Right cardiac atrium (tissue), 5 donors: Measurements from ENCODE around the gene MYO5B. TPM values are rescaled to one million over a fixed set of nuclear protein-coding genes. Genes with fewer than 3 reads are reported as not detected.

Experiments used
- ATAC-seq, 2 donors: fragments of 200-7000 bp; cut with Tn5 transposase; one replicate each; pipeline versions ENCODE4 v1.8.0 to v1.9.1; 2020; ENCODE audit warnings: moderate library complexity in 2 of 2, mild to moderate bottlenecking in 1 of 2
- DNase-seq, 3 donors: peaks; one replicate each; pipeline ENCODE4 v3.0.0-alpha.2; 2020
- H3K27ac ChIP-seq: one replicate; pipeline ENCODE4 v1.5.1; 2013; ENCODE audit warnings: mild to moderate bottlenecking, low read length, control low read depth, moderate library complexity
- H3K27me3 ChIP-seq: one replicate; pipeline ENCODE4 v1.6.1; 2013; ENCODE audit not compliant: control insufficient read depth, insufficient read depth
- H3K4me1 ChIP-seq: one replicate; pipeline ENCODE4 v1.6.1; 2013; ENCODE audit warnings: low read length; ENCODE audit not compliant: control insufficient read depth, insufficient read depth
- H3K4me3 ChIP-seq: one replicate; pipeline ENCODE4 v1.5.1; 2013; ENCODE audit warnings: low read length, control low read depth
- H3K9me3 ChIP-seq: one replicate; pipeline ENCODE4 v1.6.1; 2013; ENCODE audit warnings: low read length; ENCODE audit not compliant: control insufficient read depth
- WGBS: extraction: QIAGEN DNeasy Blood & Tissue Kit; methylation state at CpG from one replicate; pipeline ENCODE4 v1.1.7; 2013; 5-methylcytosine and 5-hydroxymethylcytosine counted together
- intact Hi-C, 4 donors: fragments of 100-400 bp; cut with DNase I; formaldehyde crosslinking; loops; one replicate each; pipeline versions ENCODE4 v1.11.0 to v1.14.0; 2022 to 2023
- polyA plus RNA-seq: library from polyadenylated mRNA; stranded (reverse); fragments of 200-250 nt; gene quantifications from one replicate; pipeline ENCODE4 v1.2.3, GENCODE V29; 2013
- total RNA-seq, 4 donors: library from RNA; stranded (reverse); fragmentation: NEBNext Ultra II Directional; extraction: Animal tissue kit (Norgen Biotek cat#: 25700); gene quantifications; one replicate each; pipeline ENCODE4 v1.2.1, GENCODE V29; 2021
- donor health status: healthy with polysubstance abuse.
- donor health status: DM: no; HTN: yes; CAD: no.
- donor health status: DM: no; HTN: no; CAD: no.
- donor health status: DM: no; HTN: yes; CAD: no; lungs with severe emphysema.
- donor health status: DM: yes; HTN: yes; CAD: no.

Gene MYO5B
- total and polyA plus RNA-seq, 5 donors: 1.4 to 4.5 (median 3.1) TPM

DNA sequence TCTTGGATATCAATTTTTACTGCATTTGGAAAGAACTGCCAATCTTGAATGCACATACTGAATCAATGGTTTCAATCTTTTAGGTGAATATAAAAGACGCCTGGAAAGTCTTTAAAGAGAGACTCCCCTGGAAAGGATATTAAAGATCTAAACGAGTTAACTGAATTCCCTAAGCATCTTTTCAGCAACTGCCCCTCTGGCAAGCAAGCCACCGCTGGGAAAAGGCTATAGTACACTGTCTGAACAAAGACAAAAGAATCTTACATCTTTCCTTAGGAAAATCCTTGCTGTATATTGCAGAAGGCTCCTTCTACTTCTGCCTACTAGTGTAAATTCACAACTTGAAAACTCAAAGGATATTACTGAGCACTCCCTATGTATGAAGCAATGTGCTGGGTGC is 28.0 kb downstream of the MYO5B start:
- Histone ChIP-seq H3K27me3 (no peaks in the 10 kb centered on the region), H3K27ac (no peak overlapping the region), H3K4me3 (no peak overlapping the region), H3K9me3 (no peaks in the 10 kb centered on the region), H3K4me1 (peaks cover under 1% of the 10 kb centered on the region)
- no peak for DNase-seq
- ATAC-seq: no peak
- intact Hi-C loops: no loop called here
- WGBS: 74% methylated on average over 3 of the region's 3 CpGs

DNA sequence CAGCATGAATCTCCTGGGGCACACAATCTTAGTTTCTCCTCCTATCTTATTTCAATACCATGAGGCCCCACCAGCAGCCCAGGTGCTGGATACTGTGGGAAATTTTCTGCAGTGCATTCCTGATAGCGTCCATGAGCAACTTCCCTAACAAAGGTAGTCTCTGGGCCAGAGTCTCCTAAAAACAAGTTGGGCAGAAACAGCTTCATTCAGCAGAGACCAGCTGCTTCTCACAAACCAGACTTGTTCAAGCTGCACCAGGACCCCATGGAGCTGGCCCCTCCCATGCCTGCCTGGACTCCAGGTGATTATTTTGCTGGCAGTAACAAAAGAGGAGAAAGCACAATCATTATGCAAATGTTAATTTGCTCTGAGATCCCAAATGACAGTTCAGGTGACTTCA is 31.4 kb downstream of the MYO5B start:
- DNase-seq: no peak
- Histone ChIP-seq H3K27ac (no peak overlapping the region), H3K27me3 (no peaks in the 10 kb centered on the region), H3K9me3 (no peaks in the 10 kb centered on the region), H3K4me1 (peaks cover 2% of the 10 kb centered on the region), H3K4me3 (no peak overlapping the region)
- ATAC-seq: no peak
- WGBS: 44% methylated on average over 1 of the region's 1 CpG
- intact Hi-C loops: no loop called here

DNA sequence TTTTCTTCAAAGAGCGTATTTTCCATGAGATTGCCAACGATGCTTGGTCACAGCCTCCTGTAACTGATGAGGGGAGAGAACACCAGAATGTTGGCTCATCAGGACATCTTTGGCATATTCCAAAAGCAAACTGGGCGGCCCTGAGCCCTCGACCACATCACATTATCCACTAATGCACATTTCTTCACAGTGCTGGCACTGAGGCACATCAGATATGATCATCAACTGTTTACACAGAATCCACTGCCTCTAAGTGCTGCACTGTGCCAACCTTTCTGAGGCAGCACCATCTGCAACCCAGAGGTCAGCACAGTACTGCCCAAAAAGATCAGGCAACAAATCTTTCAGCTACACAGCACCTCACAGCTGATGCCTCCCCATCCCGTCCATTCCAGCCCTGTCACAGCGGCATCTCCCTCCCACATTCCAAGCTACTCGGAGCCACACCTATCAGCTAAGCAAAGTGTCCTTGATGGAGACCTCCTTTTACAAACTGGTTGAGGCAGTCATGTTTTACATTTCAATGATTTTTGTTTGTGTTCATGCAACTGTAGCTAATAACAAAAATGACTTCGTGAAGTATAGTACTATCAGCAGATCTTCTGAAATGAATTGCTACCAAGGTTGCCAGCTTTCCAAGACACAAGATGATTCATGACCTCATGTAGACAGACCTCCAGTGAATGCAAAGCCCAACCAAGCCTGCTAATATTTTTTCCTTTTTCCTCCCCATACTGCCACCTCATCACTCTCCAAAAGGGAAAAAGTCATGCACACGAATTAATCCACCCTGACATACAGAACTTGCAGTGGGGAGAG is 32.3 kb downstream of the MYO5B start:
- no peak overlapping the region for H3K27ac ChIP-seq
- no peak for ATAC-seq
- no peak for DNase-seq
- intact Hi-C loops: no loop called here
- 42% methylated on average over 9 of the region's 9 CpGs for WGBS
- peaks cover 2% of the 10 kb centered on the region for H3K4me1 ChIP-seq
- H3K4me3 ChIP-seq: no peak overlapping the region
- no peaks in the 10 kb centered on the region for H3K27me3 ChIP-seq
- H3K9me3 ChIP-seq: no peaks in the 10 kb centered on the region

DNA sequence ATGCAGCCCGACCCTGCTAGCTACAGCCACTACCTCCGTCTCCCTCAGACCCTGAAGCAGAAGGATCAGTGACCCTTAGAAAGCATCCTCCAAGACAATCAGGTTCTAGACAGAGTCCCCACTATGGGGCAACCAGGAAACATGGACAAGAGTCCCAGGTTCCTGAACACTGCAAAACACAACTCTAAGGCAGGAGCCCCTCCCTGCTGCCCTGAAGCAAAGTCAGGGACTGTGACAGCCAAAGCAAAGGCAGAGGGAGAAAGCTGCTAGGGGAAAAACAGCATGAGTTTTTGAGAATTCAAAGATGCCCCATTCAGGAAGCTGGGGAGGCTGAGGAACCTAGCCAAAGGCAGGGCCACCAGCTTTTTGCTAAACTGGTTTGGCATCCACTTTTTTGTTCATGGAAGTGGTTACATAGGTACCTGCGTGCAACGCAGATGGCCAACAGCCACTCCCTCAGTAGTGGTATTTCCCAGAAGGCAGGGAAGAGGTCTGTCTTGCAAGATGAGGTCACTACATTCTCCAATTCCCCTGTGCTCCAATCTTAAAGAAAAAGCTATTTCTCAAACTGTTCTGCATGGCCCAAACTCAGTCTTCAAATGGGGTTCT is 33.2 kb downstream of the MYO5B start:
- no peak for ATAC-seq
- peaks cover 2% of the 10 kb centered on the region for H3K4me1 ChIP-seq
- H3K4me3 ChIP-seq: no peak overlapping the region
- H3K9me3 ChIP-seq: no peaks in the 10 kb centered on the region
- H3K27me3 ChIP-seq: no peaks in the 10 kb centered on the region
- WGBS: 70% methylated on average over 4 of the region's 4 CpGs
- H3K27ac ChIP-seq: no peak overlapping the region
- intact Hi-C loops: no loop called here
- DNase-seq: no peak

DNA sequence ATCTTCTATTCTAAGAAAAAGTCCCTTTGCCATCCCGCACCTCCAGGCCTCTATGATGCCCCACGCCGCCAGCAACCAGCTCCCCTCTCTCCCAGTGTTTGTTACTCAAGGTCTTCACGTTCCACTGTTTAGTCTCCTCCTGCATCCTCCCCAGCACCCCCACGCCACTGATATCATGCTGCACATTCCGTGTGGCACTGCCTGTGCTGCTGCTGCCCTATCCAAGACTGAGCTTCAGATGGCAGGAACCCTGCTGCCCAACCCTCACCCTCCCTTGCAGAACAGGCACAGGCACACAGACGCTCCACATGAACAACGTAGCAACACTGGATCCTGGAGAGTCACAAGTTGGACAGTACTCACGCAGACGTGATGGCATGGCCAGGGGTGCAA is 35.3 kb downstream of the MYO5B start:
- Histone ChIP-seq H3K27me3 (no peaks in the 10 kb centered on the region), H3K4me1 (peaks cover 2% of the 10 kb centered on the region), H3K4me3 (no peak overlapping the region), H3K27ac (no peak overlapping the region), H3K9me3 (no peaks in the 10 kb centered on the region)
- no peak for ATAC-seq
- DNase-seq: no peak
- 80% methylated on average over 10 of the region's 10 CpGs for WGBS
- intact Hi-C loops: no loop called here

DNA sequence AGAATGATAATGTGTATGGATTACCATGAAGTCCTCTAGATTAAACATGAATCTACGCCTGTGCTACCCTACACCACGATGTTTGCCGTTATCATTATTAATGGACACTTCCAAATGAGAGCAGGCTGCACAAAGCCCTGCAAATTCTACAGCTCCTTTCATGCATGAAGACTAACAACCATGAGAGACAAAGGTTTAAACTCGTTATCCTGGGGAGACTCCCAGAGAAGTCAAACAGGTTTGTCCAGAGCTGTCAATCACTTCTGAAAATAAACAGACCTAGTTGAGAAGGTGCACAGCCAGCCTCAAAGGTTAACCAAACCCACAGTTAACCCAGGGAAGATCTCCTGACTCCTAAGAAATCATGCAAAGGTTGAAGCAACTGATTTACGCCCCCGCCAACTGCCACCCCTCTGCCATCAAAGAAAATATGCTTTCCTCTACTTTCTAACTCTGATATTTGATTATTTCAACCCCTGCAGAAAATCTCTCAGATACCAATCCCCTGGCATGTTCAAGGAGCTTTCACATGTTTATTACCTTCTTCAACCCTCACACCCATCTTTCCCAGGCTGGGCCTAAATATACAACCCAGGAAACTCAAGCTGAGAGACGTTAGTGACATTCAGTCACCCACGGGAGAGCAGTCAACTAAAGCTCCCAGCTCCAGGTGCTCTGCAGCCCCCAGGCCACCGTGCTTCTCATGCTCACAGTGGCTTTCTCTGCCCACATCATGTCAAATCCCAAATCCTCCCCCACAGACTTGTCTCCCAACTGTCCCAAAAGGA is 35.9 kb downstream of the MYO5B start:
- peaks cover 2% of the 10 kb centered on the region for H3K4me1 ChIP-seq
- DNase-seq (no peak), ATAC-seq (no peak)
- no peak overlapping the region for H3K4me3 ChIP-seq
- no peaks in the 10 kb centered on the region for H3K27me3 ChIP-seq
- no peaks in the 10 kb centered on the region for H3K9me3 ChIP-seq
- intact Hi-C loops: no loop called here
- WGBS: 72% methylated on average over 9 of the region's 9 CpGs
- H3K27ac ChIP-seq: no peak overlapping the region

DNA sequence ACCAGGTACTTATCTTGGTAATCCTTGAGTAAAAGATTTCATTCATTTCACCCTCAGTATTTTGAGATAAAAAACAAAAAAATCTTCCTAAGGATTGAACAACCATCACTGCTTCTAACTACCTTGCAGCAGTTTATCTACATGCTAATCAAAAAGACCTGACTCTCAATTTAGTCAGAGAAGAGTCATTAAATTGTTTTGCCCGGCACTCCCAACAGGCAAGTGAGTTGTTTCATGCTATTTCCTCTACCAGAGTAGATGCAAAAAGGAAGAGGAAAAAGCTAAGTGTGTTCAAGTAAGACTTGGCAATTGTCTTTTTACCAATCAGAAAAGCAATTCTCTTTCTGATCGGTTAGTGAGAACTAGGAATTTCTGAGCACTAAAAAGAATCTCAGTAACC is 39.5 kb downstream of the MYO5B start:
- H3K27ac ChIP-seq: no peak overlapping the region
- whole genome bisulfite sequencing: 82% methylated on average over 2 of the region's 2 CpGs
- no peaks in the 10 kb centered on the region for H3K4me1 ChIP-seq
- no peaks in the 10 kb centered on the region for H3K27me3 ChIP-seq
- H3K9me3 ChIP-seq: no peaks in the 10 kb centered on the region
- DNase-seq (no peak), ATAC-seq (no peak)
- intact Hi-C loops: no loop called here
- no peak overlapping the region for H3K4me3 ChIP-seq

DNA sequence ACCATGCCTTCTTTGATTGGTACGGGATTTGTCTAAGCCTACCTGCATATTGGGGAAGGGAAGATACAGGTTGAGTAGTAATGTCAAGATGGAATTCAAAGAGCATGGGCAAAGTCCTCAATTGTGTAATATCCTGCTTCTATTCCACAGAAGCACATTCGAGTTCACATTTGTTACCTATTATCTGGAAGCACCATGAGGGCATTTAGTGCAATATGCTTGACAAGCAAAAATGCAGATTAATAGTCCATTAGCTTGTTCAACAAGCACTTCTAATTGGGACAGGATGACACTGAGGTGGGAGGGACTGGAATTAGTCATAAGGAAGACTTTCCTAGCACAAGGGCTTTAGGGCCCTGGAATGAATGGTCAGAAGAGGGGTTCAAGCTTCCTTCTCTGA is 40.5 kb downstream of the MYO5B start:
- no peaks in the 10 kb centered on the region for H3K27me3 ChIP-seq
- H3K4me3 ChIP-seq: no peak overlapping the region
- intact Hi-C loops: no loop called here
- DNase-seq (no peak), ATAC-seq (no peak)
- no peak overlapping the region for H3K27ac ChIP-seq
- WGBS: 82% methylated on average over 2 of the region's 2 CpGs
- no peaks in the 10 kb centered on the region for H3K9me3 ChIP-seq
- H3K4me1 ChIP-seq: no peaks in the 10 kb centered on the region

DNA sequence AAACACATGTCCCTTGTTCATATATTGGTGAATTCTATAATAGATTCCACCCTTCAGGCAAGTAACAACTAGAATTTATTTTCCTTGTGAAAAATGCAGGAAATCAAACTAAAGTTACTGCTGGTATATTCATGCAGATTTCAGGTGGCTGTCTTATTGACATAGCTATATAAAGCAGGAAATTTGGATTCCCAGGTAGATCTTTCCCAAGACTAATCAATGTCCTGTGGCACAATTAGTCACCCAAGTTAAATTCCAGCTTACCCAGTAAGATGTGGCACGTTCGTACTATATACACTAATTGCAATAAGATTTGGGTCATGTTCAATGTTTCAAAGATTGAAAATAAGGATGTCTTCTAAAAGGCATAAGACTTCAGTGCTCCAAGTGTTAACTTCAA is 42.0 kb downstream of the MYO5B start:
- WGBS: 87% methylated on average over 2 of the region's 2 CpGs
- no peak overlapping the region for H3K27ac ChIP-seq
- H3K27me3 ChIP-seq: no peaks in the 10 kb centered on the region
- ATAC-seq (no peak), DNase-seq (no peak)
- H3K9me3 ChIP-seq: no peaks in the 10 kb centered on the region
- no peak overlapping the region for H3K4me3 ChIP-seq
- H3K4me1 ChIP-seq: no peaks in the 10 kb centered on the region
- intact Hi-C loops: no loop called here

DNA sequence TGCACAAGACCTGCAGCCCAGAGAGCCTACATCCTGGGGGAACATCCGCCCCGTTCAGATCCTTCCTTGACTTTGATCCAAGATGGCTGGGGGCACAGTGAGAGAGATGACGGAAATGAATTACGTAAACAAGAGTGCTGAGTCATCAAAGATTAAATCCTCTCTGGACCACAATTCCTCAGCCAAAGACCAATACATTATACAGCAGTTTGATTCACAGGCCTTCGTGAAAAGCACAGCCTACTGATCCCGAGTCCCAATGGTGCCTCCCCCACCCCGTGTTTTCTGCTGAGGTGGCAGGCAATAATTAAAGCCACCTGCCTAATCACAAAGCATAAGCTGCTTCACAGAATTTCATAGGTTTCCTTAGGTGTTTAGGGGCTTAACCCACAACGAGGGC is 43.0 kb downstream of the MYO5B start:
- H3K9me3 ChIP-seq: no peaks in the 10 kb centered on the region
- H3K27me3 ChIP-seq: no peaks in the 10 kb centered on the region
- ATAC-seq: no peak
- no peak for DNase-seq
- H3K4me3 ChIP-seq: no peak overlapping the region
- intact Hi-C loops: no loop called here
- H3K4me1 ChIP-seq: no peaks in the 10 kb centered on the region
- WGBS: 59% methylated on average over 8 of the region's 8 CpGs
- H3K27ac ChIP-seq: no peak overlapping the region

DNA sequence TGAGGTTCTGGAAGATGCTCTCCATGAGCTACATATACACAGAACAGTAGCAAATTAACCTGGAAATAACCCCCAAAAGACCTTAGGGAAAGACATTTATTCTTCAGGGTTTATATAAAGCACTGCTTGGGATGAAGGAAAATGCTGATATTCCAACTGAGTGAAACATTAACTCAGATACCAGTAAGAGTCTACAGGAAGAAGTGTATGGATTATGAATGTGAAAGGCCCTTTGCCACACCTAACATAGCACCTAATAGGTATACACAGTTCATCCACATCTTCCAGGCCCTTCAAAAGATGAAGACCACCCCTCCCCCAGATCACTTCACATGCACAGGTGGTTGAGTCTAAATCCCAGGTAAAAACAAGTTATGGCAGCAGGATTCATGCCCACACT is 50.4 kb downstream of the MYO5B start:
- no peaks in the 10 kb centered on the region for H3K9me3 ChIP-seq
- H3K27me3 ChIP-seq: no peaks in the 10 kb centered on the region
- no peak overlapping the region for H3K4me3 ChIP-seq
- ATAC-seq (no peak), DNase-seq (no peak)
- H3K4me1 ChIP-seq: no peaks in the 10 kb centered on the region
- intact Hi-C loops: no loop called here
- H3K27ac ChIP-seq: no peak overlapping the region
